PFSK-1 (cell line): ENCODE results near the gene ARHGEF19.

ENCODE experiments used
- POLR2AphosphoS5 ChIP-seq: IDR thresholded peaks from 2 replicates; pipeline ENCODE4 v1.6.1; 2012; ENCODE audit warnings: low read depth, mild to moderate bottlenecking, control low read depth, low read length, moderate library complexity
- REST ChIP-seq, 2 experiments: IDR thresholded peaks; 2 replicates each; pipeline versions ENCODE4 v1.6.1 to v1.8.0; 2011 to 2012; ENCODE audit warnings: low read depth in 2 of 2, low read length in 2 of 2, control low read depth in 1 of 2, inconsistent platforms in 1 of 2, mild to moderate bottlenecking in 1 of 2, moderate library complexity in 1 of 2; ENCODE audit not compliant: insufficient read depth in 1 of 2
- SIN3A ChIP-seq: IDR thresholded peaks from 2 replicates; pipeline ENCODE4 v1.6.1; 2012; ENCODE audit warnings: mild to moderate bottlenecking, low read length, moderate library complexity, borderline replicate concordance; ENCODE audit not compliant: insufficient read depth
- TAF1 ChIP-seq: IDR thresholded peaks from 2 replicates; pipeline ENCODE4 v1.6.1; 2012; ENCODE audit warnings: low read length, control low read depth, borderline replicate concordance; ENCODE audit not compliant: insufficient read depth

- TF ChIP-seq TAF1: no peak
- TF ChIP-seq SIN3A: no peak
- no peak for TF ChIP-seq REST (IDR thresholded peaks at IDR 0.05; ENCODE audit: insufficient read depth in 1 of 2, low read depth in 2 of 2, low read length in 2 of 2)
- no peak for TF ChIP-seq POLR2AphosphoS5
Measured at GRCh38 chr1:16253332-16253922, 41.0 kb upstream of the ARHGEF19 start.
